ENCODE measurements around the gene CSE1L.

- TF ChIP-seq SP1 (IDR thresholded peaks at IDR 0.05) (no peak), SUZ12 (IDR thresholded peaks at IDR 0.05) (no peak), FOXK2 (IDR thresholded peaks at IDR 0.05) (no peak), CTBP1 (IDR thresholded peaks at IDR 0.05; ENCODE audit: borderline replicate concordance) (no peak), BHLHE40 (IDR thresholded peaks at IDR 0.05; ENCODE audit: borderline replicate concordance) (no peak), NFRKB (IDR thresholded peaks at IDR 0.05) (no peak), ELF4 (IDR thresholded peaks at IDR 0.05) (no peak), TARDBP (IDR thresholded peaks at IDR 0.05) (no peak)
Observed at GRCh38 chr20:49034070-49034732, 11.9 kb upstream of the CSE1L start.

All from HEK293T (cell line).